ENCODE results near the gene HNRNPUL1. TPM values are rescaled to one million over a fixed set of nuclear protein-coding genes. Genes with fewer than 3 reads are reported as not detected.

HNRNPUL1 gene
- total and polyA plus RNA-seq, 10 of the 15 experiments (the other 5 are each of a cell fraction or from before 2014, with no cell fraction given): 11.1 to 276 (median 117) TPM

DNA sequence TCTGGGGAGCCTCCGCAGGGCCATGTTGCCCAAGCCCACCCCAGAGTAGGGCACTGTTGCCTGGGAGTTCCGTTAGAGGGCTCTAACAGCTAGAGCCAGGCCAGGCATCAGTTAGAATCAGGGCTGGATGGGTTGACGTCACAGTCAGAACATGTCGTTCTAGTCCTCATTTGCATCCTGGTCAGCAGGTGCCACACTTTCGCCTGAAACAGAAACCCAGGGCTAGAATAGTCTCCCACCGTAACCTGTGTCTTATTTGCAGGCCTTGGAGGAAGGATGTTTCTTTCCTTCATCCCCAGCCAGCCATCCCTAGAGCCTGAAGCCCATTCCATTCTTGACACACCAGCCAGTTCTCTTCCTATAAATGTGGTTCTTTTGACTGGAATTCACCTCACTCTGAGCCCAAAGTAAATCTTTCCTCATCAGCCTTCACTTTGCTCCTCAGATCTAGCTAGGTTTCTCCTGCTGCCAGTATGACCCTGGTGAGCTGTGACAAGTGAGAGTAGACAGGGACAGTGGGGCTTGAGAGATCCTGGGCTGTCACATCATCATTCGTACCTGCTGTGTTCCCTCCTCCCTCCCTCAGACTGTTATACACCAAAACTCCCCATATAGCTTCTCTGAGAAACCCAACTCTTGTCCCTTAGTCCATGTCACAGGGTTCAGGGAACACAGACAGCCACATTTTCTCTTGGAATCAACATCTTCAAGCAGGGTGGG, 33.6 kb downstream of the HNRNPUL1 start (continued):
- TF ChIP-seq TCF7 (IDR thresholded peaks at IDR 0.05; ENCODE audit: borderline replicate concordance) (no peak), ZBED1 (IDR thresholded peaks at IDR 0.05; ENCODE audit: borderline replicate concordance) (no peak), RFX5 (IDR thresholded peaks at IDR 0.05; ENCODE audit: low read depth, low read length) (no peak), PAX5 (IDR thresholded peaks at IDR 0.05; ENCODE audit: borderline replicate concordance, low read depth, low read length) (peak; percentile 92), TCF3 (IDR thresholded peaks at IDR 0.05; ENCODE audit: borderline replicate concordance, insufficient read depth, low read depth, low read length) (peak; percentile 62; the same call in 1 of the 2 replicates), ETV6 (conservative IDR thresholded peaks at IDR 0.05 in 1 of 2, IDR thresholded peaks at IDR 0.05 in 1 of 2; ENCODE audit: borderline replicate concordance in 1 of 2, low read depth in 1 of 2) (no peak), ZSCAN29 (IDR thresholded peaks at IDR 0.05) (no peak), ATF7 (IDR thresholded peaks at IDR 0.05; ENCODE audit: low read depth) (peak; percentile 81), EZH2 (IDR thresholded peaks at IDR 0.05; ENCODE audit: borderline replicate concordance, control insufficient read depth, low read depth, low read length) (no peak), IKZF2 (IDR thresholded peaks at IDR 0.05) (no peak), SMC3 (IDR thresholded peaks at IDR 0.05; ENCODE audit: borderline replicate concordance, low read length) (no peak), YY1 (IDR thresholded peaks at IDR 0.05; ENCODE audit: low read depth, low read length) (peak; percentile 6; the same call in 1 of the 2 replicates), POLR2A (IDR thresholded peaks at IDR 0.05; ENCODE audit: low read depth, low read length) (peak; percentile 39; the same call in 1 of the 2 replicates), SMARCA5 (IDR thresholded peaks at IDR 0.05) (no peak), TBL1XR1 (IDR thresholded peaks at IDR 0.05; ENCODE audit: low read depth, low read length) (no peak)
- TF ChIP-seq, protein P1, sequence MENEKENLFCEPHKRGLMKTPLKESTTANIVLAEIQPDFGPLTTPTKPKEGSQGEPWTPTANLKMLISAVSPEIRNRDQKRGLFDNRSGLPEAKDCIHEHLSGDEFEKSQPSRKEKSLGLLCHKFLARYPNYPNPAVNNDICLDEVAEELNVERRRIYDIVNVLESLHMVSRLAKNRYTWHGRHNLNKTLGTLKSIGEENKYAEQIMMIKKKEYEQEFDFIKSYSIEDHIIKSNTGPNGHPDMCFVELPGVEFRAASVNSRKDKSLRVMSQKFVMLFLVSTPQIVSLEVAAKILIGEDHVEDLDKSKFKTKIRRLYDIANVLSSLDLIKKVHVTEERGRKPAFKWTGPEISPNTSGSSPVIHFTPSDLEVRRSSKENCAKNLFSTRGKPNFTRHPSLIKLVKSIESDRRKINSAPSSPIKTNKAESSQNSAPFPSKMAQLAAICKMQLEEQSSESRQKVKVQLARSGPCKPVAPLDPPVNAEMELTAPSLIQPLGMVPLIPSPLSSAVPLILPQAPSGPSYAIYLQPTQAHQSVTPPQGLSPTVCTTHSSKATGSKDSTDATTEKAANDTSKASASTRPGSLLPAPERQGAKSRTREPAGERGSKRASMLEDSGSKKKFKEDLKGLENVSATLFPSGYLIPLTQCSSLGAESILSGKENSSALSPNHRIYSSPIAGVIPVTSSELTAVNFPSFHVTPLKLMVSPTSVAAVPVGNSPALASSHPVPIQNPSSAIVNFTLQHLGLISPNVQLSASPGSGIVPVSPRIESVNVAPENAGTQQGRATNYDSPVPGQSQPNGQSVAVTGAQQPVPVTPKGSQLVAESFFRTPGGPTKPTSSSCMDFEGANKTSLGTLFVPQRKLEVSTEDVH (IDR thresholded peaks at IDR 0.05; ENCODE audit: low read depth, partially characterized antibody): no peak
- TF ChIP-seq, protein P2, sequence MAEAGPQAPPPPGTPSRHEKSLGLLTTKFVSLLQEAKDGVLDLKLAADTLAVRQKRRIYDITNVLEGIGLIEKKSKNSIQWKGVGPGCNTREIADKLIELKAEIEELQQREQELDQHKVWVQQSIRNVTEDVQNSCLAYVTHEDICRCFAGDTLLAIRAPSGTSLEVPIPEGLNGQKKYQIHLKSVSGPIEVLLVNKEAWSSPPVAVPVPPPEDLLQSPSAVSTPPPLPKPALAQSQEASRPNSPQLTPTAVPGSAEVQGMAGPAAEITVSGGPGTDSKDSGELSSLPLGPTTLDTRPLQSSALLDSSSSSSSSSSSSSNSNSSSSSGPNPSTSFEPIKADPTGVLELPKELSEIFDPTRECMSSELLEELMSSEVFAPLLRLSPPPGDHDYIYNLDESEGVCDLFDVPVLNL (IDR thresholded peaks at IDR 0.05; ENCODE audit: low read depth, low read length): no peak
- TF ChIP-seq, protein P3, sequence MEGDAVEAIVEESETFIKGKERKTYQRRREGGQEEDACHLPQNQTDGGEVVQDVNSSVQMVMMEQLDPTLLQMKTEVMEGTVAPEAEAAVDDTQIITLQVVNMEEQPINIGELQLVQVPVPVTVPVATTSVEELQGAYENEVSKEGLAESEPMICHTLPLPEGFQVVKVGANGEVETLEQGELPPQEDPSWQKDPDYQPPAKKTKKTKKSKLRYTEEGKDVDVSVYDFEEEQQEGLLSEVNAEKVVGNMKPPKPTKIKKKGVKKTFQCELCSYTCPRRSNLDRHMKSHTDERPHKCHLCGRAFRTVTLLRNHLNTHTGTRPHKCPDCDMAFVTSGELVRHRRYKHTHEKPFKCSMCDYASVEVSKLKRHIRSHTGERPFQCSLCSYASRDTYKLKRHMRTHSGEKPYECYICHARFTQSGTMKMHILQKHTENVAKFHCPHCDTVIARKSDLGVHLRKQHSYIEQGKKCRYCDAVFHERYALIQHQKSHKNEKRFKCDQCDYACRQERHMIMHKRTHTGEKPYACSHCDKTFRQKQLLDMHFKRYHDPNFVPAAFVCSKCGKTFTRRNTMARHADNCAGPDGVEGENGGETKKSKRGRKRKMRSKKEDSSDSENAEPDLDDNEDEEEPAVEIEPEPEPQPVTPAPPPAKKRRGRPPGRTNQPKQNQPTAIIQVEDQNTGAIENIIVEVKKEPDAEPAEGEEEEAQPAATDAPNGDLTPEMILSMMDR (IDR thresholded peaks at IDR 0.05 in 2 of 3, conservative IDR thresholded peaks at IDR 0.05 in 1 of 3; ENCODE audit: control insufficient read depth in 2 of 3, extremely low read depth in 1 of 3, insufficient read depth in 1 of 3, low read depth in 3 of 3, low read length in 3 of 3): peak; percentile 20 to 26 (median 24); a peak in 3 of 6 replicates
- TF ChIP-seq, protein P4, sequence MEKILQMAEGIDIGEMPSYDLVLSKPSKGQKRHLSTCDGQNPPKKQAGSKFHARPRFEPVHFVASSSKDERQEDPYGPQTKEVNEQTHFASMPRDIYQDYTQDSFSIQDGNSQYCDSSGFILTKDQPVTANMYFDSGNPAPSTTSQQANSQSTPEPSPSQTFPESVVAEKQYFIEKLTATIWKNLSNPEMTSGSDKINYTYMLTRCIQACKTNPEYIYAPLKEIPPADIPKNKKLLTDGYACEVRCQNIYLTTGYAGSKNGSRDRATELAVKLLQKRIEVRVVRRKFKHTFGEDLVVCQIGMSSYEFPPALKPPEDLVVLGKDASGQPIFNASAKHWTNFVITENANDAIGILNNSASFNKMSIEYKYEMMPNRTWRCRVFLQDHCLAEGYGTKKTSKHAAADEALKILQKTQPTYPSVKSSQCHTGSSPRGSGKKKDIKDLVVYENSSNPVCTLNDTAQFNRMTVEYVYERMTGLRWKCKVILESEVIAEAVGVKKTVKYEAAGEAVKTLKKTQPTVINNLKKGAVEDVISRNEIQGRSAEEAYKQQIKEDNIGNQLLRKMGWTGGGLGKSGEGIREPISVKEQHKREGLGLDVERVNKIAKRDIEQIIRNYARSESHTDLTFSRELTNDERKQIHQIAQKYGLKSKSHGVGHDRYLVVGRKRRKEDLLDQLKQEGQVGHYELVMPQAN (conservative IDR thresholded peaks at IDR 0.05): no peak
- TF ChIP-seq, protein P5, sequence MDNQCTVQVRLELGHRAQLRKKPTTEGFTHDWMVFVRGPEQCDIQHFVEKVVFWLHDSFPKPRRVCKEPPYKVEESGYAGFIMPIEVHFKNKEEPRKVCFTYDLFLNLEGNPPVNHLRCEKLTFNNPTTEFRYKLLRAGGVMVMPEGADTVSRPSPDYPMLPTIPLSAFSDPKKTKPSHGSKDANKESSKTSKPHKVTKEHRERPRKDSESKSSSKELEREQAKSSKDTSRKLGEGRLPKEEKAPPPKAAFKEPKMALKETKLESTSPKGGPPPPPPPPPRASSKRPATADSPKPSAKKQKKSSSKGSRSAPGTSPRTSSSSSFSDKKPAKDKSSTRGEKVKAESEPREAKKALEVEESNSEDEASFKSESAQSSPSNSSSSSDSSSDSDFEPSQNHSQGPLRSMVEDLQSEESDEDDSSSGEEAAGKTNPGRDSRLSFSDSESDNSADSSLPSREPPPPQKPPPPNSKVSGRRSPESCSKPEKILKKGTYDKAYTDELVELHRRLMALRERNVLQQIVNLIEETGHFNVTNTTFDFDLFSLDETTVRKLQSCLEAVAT (IDR thresholded peaks at IDR 0.05): no peak
